HEK293T (cell line): Measurements from ENCODE around the gene TMEM187.

Experiments used
- CTCF ChIA-PET: fragments of 350-600 bp; formaldehyde crosslinking; extraction: SDS; loops from one replicate; lab custom pipeline; 2021; ENCODE audit warnings: antibody characterized with exemption, inconsistent platforms; lab: Yijun Ruan, JAX
- POLR2A ChIA-PET: fragments of 350-600 bp; formaldehyde crosslinking; extraction: SDS; loops from one replicate; lab custom pipeline; 2020; ENCODE audit warnings: antibody characterized with exemption, inconsistent platforms; lab: Yijun Ruan, JAX
- DNase-seq: peaks from one replicate; pipeline ENCODE4 v3.0.0; 2012; ENCODE audit warnings: mixed read lengths; ENCODE audit errors: extremely low spot score
- ARNT ChIP-seq: fragments of 450-650 bp; IDR thresholded peaks from 2 replicates; pipeline ENCODE4 v1.6.1; 2017; ENCODE audit warnings: mild to moderate bottlenecking
- BHLHE40 ChIP-seq: fragments of 450-650 bp; IDR thresholded peaks from 2 replicates; pipeline ENCODE4 v1.6.1; 2016; ENCODE audit warnings: mild to moderate bottlenecking, moderate library complexity, borderline replicate concordance
- CTBP1 ChIP-seq: fragments of 450-650 bp; IDR thresholded peaks from 2 replicates; pipeline ENCODE4 v1.6.1; 2016; ENCODE audit warnings: borderline replicate concordance
- ELF4 ChIP-seq: fragments of 450-650 bp; IDR thresholded peaks from 2 replicates; pipeline ENCODE4 v1.6.1; 2017; ENCODE audit warnings: antibody characterized with exemption
- FOXA1 ChIP-seq: fragments of 450-650 bp; IDR thresholded peaks from 2 replicates; pipeline ENCODE4 v1.6.1; 2016; ENCODE audit warnings: mild to moderate bottlenecking
- FOXK2 ChIP-seq: fragments of 450-650 bp; IDR thresholded peaks from 2 replicates; pipeline ENCODE4 v1.6.1; 2016; ENCODE audit warnings: mild to moderate bottlenecking
- FOXM1 ChIP-seq: fragments of 450-650 bp; IDR thresholded peaks from 2 replicates; pipeline ENCODE4 v1.6.1; 2017; ENCODE audit warnings: mild to moderate bottlenecking, borderline replicate concordance
- HDGF ChIP-seq: fragments of 450-650 bp; IDR thresholded peaks from 2 replicates; pipeline ENCODE4 v1.6.1; 2017; ENCODE audit warnings: antibody characterized with exemption, borderline replicate concordance
- L3MBTL2 ChIP-seq: fragments of 450-650 bp; conservative IDR thresholded peaks from 2 replicates; pipeline ENCODE4 v1.6.1; 2016; ENCODE audit warnings: mild to moderate bottlenecking
- LEF1 ChIP-seq: fragments of 450-650 bp; IDR thresholded peaks from 2 replicates; pipeline ENCODE4 v1.6.1; 2017; ENCODE audit warnings: mild to moderate bottlenecking, borderline replicate concordance
- NFRKB ChIP-seq: fragments of 450-650 bp; IDR thresholded peaks from 2 replicates; pipeline ENCODE4 v1.6.1; 2016; ENCODE audit warnings: mild to moderate bottlenecking, moderate library complexity
- SP1 ChIP-seq: fragments of 450-650 bp; IDR thresholded peaks from 2 replicates; pipeline ENCODE4 v1.6.1; 2017
- SUZ12 ChIP-seq: fragments of 450-650 bp; IDR thresholded peaks from 2 replicates; pipeline ENCODE4 v1.6.1; 2016; ENCODE audit warnings: mild to moderate bottlenecking
- TARDBP ChIP-seq: fragments of 450-650 bp; IDR thresholded peaks from 2 replicates; pipeline ENCODE4 v1.6.1; 2016
- ZNF384 ChIP-seq: fragments of 450-650 bp; IDR thresholded peaks from 2 replicates; pipeline ENCODE4 v1.6.1; 2016
- TF ChIP-seq, protein P1 (sequence below): fragments of 450-650 bp; IDR thresholded peaks from 2 replicates; pipeline ENCODE4 v1.6.1; 2016

The TMEM187 gene

DNA sequence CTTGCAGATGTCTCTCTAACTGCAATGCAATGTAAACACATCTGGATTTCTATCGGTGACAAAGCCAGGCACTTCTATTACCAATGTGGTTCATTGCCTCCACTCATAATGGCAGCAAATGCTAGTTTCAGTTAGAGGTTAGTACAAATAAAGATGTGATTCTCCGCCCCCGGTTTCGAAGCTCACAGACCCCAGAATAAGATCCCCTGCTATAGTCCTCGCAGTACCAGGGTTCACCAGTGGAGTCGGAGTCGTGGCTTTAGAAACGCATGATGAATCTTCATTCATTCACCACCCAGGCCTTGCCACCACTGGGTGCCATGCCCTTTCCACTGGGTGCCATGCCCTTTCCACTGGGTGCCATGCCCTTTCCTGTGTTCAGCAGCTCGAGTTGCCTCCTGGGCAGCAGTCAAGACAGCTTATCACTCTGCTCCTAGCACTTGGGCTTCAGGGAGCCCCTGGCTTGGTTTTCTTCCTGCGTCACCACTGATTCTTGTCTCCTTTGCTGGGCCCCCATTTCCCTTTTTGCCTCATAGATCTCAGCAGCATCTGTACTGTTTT is 34.2 kb upstream of the TMEM187 start:
- no peak for TF ChIP-seq BHLHE40
- TF ChIP-seq NFRKB, result no peak
- no peak for TF ChIP-seq FOXK2
- no peak for TF ChIP-seq HDGF
- no peak for DNase-seq
- ChIA-PET CTCF (interaction anchor here (0.6 to 3.0 kb wide), 5 partner anchors 9 to 145 kb away, joined by 3 to 15 read pairs (median 5); no protein-coding TSS in a partner anchor), POLR2A (interaction anchor here (0.8 kb wide), 1 partner anchor 33 kb away, joined by 3 read pairs; the partner anchor contains the start of gene HCFC1)

GRCh38 chrX:153939573-153939972 is 33.0 kb upstream of the TMEM187 start:
- no peak for DNase-seq
- CTCF ChIA-PET, result interaction anchor here (0.8 kb wide), 1 partner anchor 16 kb away, joined by 4 read pairs; no protein-coding TSS in a partner anchor
- no peak for TF ChIP-seq ARNT
- no peak for TF ChIP-seq SP1
- TF ChIP-seq, protein P1, sequence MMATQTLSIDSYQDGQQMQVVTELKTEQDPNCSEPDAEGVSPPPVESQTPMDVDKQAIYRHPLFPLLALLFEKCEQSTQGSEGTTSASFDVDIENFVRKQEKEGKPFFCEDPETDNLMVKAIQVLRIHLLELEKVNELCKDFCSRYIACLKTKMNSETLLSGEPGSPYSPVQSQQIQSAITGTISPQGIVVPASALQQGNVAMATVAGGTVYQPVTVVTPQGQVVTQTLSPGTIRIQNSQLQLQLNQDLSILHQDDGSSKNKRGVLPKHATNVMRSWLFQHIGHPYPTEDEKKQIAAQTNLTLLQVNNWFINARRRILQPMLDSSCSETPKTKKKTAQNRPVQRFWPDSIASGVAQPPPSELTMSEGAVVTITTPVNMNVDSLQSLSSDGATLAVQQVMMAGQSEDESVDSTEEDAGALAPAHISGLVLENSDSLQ, result no peak
- TF ChIP-seq NFRKB, result no peak
- TF ChIP-seq L3MBTL2, result no peak
- TF ChIP-seq FOXA1, result no peak
- TF ChIP-seq ELF4, result no peak
- TF ChIP-seq SUZ12, result no peak
- TF ChIP-seq LEF1, result no peak
- TF ChIP-seq ZNF384, result no peak
- TF ChIP-seq FOXM1, result no peak
- TF ChIP-seq BHLHE40, result no peak
- no peak for TF ChIP-seq HDGF
- TF ChIP-seq CTBP1, result no peak
- TF ChIP-seq FOXK2, result no peak
- TF ChIP-seq TARDBP, result no peak
- POLR2A ChIA-PET, result interaction anchor here (0.7 to 1.7 kb wide), 3 partner anchors 10 to 145 kb away, joined by 3 to 7 read pairs (median 3); partner anchors contain the start of genes IDH3G and SSR4

DNA sequence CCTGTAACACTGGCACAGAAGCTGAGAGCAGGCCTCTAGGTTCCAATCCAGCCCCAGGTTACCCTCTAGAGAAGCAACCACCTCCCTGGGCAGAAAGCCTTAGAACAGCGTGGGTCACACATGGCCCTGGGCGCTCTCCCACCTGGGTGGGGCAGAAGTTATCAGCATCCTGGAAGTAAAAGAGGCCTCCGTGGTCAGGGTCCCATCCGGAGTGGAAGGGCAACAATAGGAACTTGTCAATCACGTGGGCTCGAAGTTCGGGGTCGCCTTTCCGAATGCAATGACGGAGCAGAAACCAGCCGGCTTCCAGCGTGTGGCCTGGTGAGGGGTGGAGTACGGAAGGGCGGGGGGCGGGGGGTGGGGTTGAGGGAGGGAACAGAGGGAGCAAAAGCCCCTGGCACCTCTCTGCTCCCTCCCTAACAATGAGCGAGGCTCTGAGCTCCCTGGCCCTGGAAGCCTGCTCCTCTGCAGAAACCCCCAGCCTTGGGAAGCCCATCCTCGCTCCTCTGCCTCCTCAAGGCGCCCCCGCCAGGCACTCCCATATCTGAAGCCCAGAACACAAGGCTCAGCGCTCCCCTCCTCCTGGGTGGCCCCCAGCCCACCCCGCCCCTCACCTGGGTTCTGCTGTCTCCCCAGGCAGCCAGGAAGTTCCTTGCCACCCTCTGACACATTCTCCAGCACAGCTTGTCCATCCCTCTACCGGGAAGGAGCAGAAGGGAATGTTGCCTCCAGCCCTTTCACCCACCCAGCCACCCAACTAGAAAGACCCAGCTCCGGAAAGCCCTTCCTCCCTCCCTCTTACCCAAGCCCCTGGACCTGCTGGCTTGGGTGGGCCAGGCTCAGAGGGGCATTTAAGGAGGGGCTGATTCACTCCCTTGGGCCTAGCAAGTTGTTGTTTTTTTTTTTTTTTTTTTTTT is 31.0 kb upstream of the TMEM187 start:
- no peak for TF ChIP-seq CTBP1
- no peak for TF ChIP-seq NFRKB
- TF ChIP-seq ELF4, result no peak
- TF ChIP-seq TARDBP, result no peak
- TF ChIP-seq ZNF384, result no peak
- no peak for TF ChIP-seq LEF1
- no peak for TF ChIP-seq SUZ12
- no peak for TF ChIP-seq SP1
- no peak for TF ChIP-seq HDGF
- no peak for TF ChIP-seq ARNT
- no peak for TF ChIP-seq FOXA1
- no peak for TF ChIP-seq L3MBTL2
- TF ChIP-seq, protein P1, result no peak
- TF ChIP-seq BHLHE40, result no peak
- no peak for TF ChIP-seq FOXK2
- no peak for TF ChIP-seq FOXM1
- no peak for DNase-seq
- POLR2A ChIA-PET, result interaction anchor here (1.1 kb wide), 1 partner anchor 19 kb away, joined by 3 read pairs; no protein-coding TSS in a partner anchor
- CTCF ChIA-PET, result no interaction called here

- TF ChIP-seq FOXK2 (no peak), FOXA1 (no peak)
- no peak for DNase-seq
- ChIA-PET POLR2A (interaction anchor here (1.1 to 7.1 kb wide), 4 partner anchors 9 to 27 kb away, joined by 5 to 65 read pairs (median 7); partner anchors contain the start of genes ARHGAP4, HCFC1 and NAA10), CTCF (interaction anchor here (0.8 to 5.6 kb wide), 4 partner anchors 11 to 181 kb away, joined by 3 to 100 read pairs (median 5); partner anchors contain the start of genes ARHGAP4 and PLXNB3)
Observed at GRCh38 chrX:153944140-153944799, 28.3 kb upstream of the TMEM187 start, which contains the start of gene RENBP. Gene RENBP (minus strand): TSS chrX:153944643. CDS start chrX:153944610, 33 bp downstream.

DNA sequence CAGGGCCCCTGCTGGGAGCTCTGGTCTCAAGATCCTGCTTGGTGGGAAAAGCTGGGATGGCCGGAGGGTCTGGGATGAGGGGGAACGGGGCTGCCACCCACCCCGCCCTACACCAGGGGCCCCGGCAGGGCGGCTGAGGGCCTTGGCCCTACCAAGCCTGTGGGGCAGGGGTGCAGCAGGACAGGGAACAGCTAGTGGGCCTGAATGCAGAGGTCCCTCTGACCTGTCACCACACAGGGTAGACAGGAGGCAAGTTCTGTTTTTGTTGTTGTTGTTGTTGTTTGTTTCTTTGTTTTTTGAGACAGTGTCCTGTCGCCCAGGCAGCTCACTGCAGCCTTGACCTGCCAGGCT is 27.8 kb upstream of the TMEM187 start:
- no peak for TF ChIP-seq NFRKB
- TF ChIP-seq HDGF, result no peak
- TF ChIP-seq L3MBTL2, result no peak
- no peak for TF ChIP-seq FOXM1
- TF ChIP-seq LEF1, result no peak
- no peak for TF ChIP-seq ELF4
- no peak for TF ChIP-seq ARNT
- TF ChIP-seq FOXK2, result no peak
- no peak for TF ChIP-seq TARDBP
- TF ChIP-seq SP1, result no peak
- TF ChIP-seq ZNF384, result no peak
- TF ChIP-seq FOXA1, result no peak
- TF ChIP-seq, protein P1, result no peak
- no peak for TF ChIP-seq CTBP1
- no peak for TF ChIP-seq SUZ12

More for the DNA sequence above, 27.8 kb upstream of the TMEM187 start:
- CTCF ChIA-PET, result interaction anchor here (0.6 to 5.6 kb wide), 6 partner anchors 11 to 1002 kb away, joined by 3 to 100 read pairs (median 3); partner anchors contain the start of genes ARHGAP4 and PLXNB3
- no peak for DNase-seq
- POLR2A ChIA-PET, result interaction anchor here (1.1 to 7.1 kb wide), 4 partner anchors 9 to 27 kb away, joined by 5 to 65 read pairs (median 7); partner anchors contain the start of genes ARHGAP4, HCFC1 and NAA10
